Activated effector memory CD4-positive, alpha-beta T cell treated with anti-CD3 and anti-CD28 coated beads, Interleukin-2, amount 50 U/mL, for 16 hours (primary cell): ENCODE measurements around the gene EZH2.

Source experiments
- DNase-seq: peaks from one replicate; pipeline ENCODE4 v3.0.0-alpha.2; 2020

Gene EZH2

GRCh38 chr7:148898845-148899484 lies 14.9 kb upstream of the EZH2 start:
- no peak for DNase-seq

- DNase-seq = no peak
Observed at GRCh38 chr7:148894591-148894990, 10.5 kb upstream of the EZH2 start.

GRCh38 chr7:148893071-148893470 lies 9.0 kb upstream of the EZH2 start:
- no peak for DNase-seq

- no peak for DNase-seq
Observed at GRCh38 chr7:148888300-148888699, 4.2 kb upstream of the EZH2 start.

GRCh38 chr7:148886844-148887243 lies 2.8 kb upstream of the EZH2 start:
- no peak for DNase-seq

- peak; percentile 98 for DNase-seq
Observed at GRCh38 chr7:148884299-148885022, 370 bp upstream of the EZH2 start.

GRCh38 chr7:148883266-148884048 lies 634 bp downstream of the EZH2 start:
- peak; percentile 87 for DNase-seq

GRCh38 chr7:148882841-148883265 lies 1.2 kb downstream of the EZH2 start:
- no peak for DNase-seq

- no peak for DNase-seq
Observed at GRCh38 chr7:148882192-148882591, 1.9 kb downstream of the EZH2 start.

- no peak for DNase-seq
Observed at GRCh38 chr7:148878317-148878716, 5.8 kb downstream of the EZH2 start.

- DNase-seq = no peak
Observed at GRCh38 chr7:148877517-148877916, 6.6 kb downstream of the EZH2 start.

GRCh38 chr7:148872188-148872587 lies 11.9 kb downstream of the EZH2 start:
- DNase-seq = no peak

GRCh38 chr7:148871551-148871950 lies 12.5 kb downstream of the EZH2 start:
- DNase-seq = no peak

- no peak for DNase-seq
Observed at GRCh38 chr7:148871030-148871429, 13.1 kb downstream of the EZH2 start.

- no peak for DNase-seq
Observed at GRCh38 chr7:148868378-148868674, 15.8 kb downstream of the EZH2 start.

GRCh38 chr7:148867596-148868377 lies 16.3 kb downstream of the EZH2 start:
- DNase-seq = no peak

GRCh38 chr7:148866362-148866761 lies 17.7 kb downstream of the EZH2 start:
- DNase-seq = no peak

GRCh38 chr7:148865283-148865682 lies 18.8 kb downstream of the EZH2 start:
- no peak for DNase-seq

GRCh38 chr7:148863324-148863723 lies 20.8 kb downstream of the EZH2 start:
- no peak for DNase-seq

GRCh38 chr7:148862481-148862880 lies 21.6 kb downstream of the EZH2 start:
- no peak for DNase-seq

GRCh38 chr7:148858489-148858888 lies 25.6 kb downstream of the EZH2 start:
- no peak for DNase-seq

- no peak for DNase-seq
Observed at GRCh38 chr7:148856891-148857290, 27.2 kb downstream of the EZH2 start.

GRCh38 chr7:148856578-148856881 lies 27.6 kb downstream of the EZH2 start:
- DNase-seq = no peak

GRCh38 chr7:148854983-148855382 lies 29.1 kb downstream of the EZH2 start:
- DNase-seq = no peak
